ENCODE results near the gene COX8C. TPM values are rescaled to one million over a fixed set of nuclear protein-coding genes. Genes with fewer than 3 reads are reported as not detected.

COX8C gene
- total and polyA plus RNA-seq, 4 donors: not detected

Small RNA genes lying within 50 kb of the gene (small RNA-seq; reads per million reads assigned to genes)
- not detected for gene RF00019

Other genes starting within 250 kb of the COX8C start
- gene ITPK1, start 231.3 kb upstream of the COX8C start, total RNA-seq: 10 to 100 TPM in 1 of 2 donors, 1 to 10 TPM in 1; 9.0 to 41.2 TPM
- 10 to 100 TPM in 1 of 2 donors, 1 to 10 TPM in 1; 9.4 to 31.3 TPM for gene ITPK1, start 231.3 kb upstream of the COX8C start, polyA plus RNA-seq
- 10 to 100 TPM; 11.9 to 13.2 TPM for gene MOAP1, start 162.3 kb upstream of the COX8C start, total RNA-seq
- gene MOAP1, start 162.3 kb upstream of the COX8C start, polyA plus RNA-seq: 10 to 100 TPM in 1 of 2 donors, 1 to 10 TPM in 1; 7.8 to 11.5 TPM
- 1 to 10 TPM; 5.6 to 5.9 TPM for gene LYSET, start 161.9 kb upstream of the COX8C start, total RNA-seq
- 10 to 100 TPM in 1 of 2 donors, 1 to 10 TPM in 1; 7.2 to 13.4 TPM for gene LYSET, start 161.9 kb upstream of the COX8C start, polyA plus RNA-seq
- 10 to 100 TPM in 1 of 2 donors, 1 to 10 TPM in 1; 9.2 to 11.2 TPM for gene GON7, start 140.1 kb upstream of the COX8C start, total RNA-seq
- 1 to 10 TPM; 9.0 to 9.8 TPM for gene GON7, start 140.1 kb upstream of the COX8C start, polyA plus RNA-seq
- 10 to 100 TPM; 12.9 to 44.5 TPM for gene UBR7, start 139.9 kb upstream of the COX8C start, total RNA-seq
- 1 to 10 TPM; 7.0 to 7.6 TPM for gene UBR7, start 139.9 kb upstream of the COX8C start, polyA plus RNA-seq
- gene BTBD7, start 14.1 kb upstream of the COX8C start, total RNA-seq: 10 to 100 TPM; 14.2 to 17.7 TPM
- 1 to 10 TPM; 4.4 to 6.2 TPM for gene BTBD7, start 14.1 kb upstream of the COX8C start, polyA plus RNA-seq
- under 1 TPM; 0.05 to 0.08 TPM for gene UNC79, start 83.8 kb downstream of the COX8C start, total RNA-seq
- gene UNC79, start 83.8 kb downstream of the COX8C start, polyA plus RNA-seq: under 1 TPM in 1 of 2 donors, not detected in 1; 0.01 TPM

Data from liver (tissue), 5 donors.